HepG2 (cell line): ENCODE measurements around the gene CDK3. TPM values are rescaled to one million over a fixed set of nuclear protein-coding genes. Genes with fewer than 3 reads are reported as not detected.

Experiments
- ATM ChIP-seq: fragments of 450-650 bp; IDR thresholded peaks from 2 replicates; pipeline ENCODE4 v1.7.1; 2017; ENCODE audit warnings: mild to moderate bottlenecking, borderline replicate concordance
- BRD4 ChIP-seq: sonication (generic); formaldehyde crosslinking; IDR thresholded peaks from 2 replicates; pipeline ENCODE4 v1.4.0; 2020; ENCODE audit warnings: missing genetic modification reagents
- ESRRA ChIP-seq: sonication (generic); formaldehyde crosslinking; IDR thresholded peaks from 2 replicates; pipeline ENCODE4 v1.5.1; 2020; ENCODE audit warnings: mild to moderate bottlenecking, low read depth, missing genetic modification reagents
- HMG20B ChIP-seq: conservative IDR thresholded peaks from 2 replicates; pipeline ENCODE4 v1.6.1; 2016; ENCODE audit warnings: missing genetic modification reagents, missing compliant biosample characterization
- HNRNPL ChIP-seq: fragments of 200-400 bp; formaldehyde crosslinking; IDR thresholded peaks from 2 replicates; pipeline ENCODE4 v1.6.1; 2017; ENCODE audit warnings: mild to moderate bottlenecking, low read depth, low read length
- HOXA3 ChIP-seq: sonication (generic); formaldehyde crosslinking; IDR thresholded peaks from 2 replicates; pipeline ENCODE4 v1.5.0; 2020; ENCODE audit warnings: missing genetic modification reagents
- JDP2 ChIP-seq: sonication (generic); formaldehyde crosslinking; IDR thresholded peaks from 2 replicates; pipeline ENCODE4 v1.8.1; 2022; ENCODE audit warnings: missing genetic modification reagents, borderline replicate concordance
- KAT2B ChIP-seq: fragments of 150-350 bp; IDR thresholded peaks from 2 replicates; pipeline ENCODE4 v1.6.1; 2014; ENCODE audit warnings: low read depth, low read length, borderline replicate concordance
- MAZ ChIP-seq, 2 experiments: sonication (generic) in 1 of 2; formaldehyde crosslinking in 1 of 2; IDR thresholded peaks; 2 replicates each; pipeline versions ENCODE4 v1.5.0 to v1.6.1; 2012 to 2020; ENCODE audit warnings: low read depth in 2 of 2, mild to moderate bottlenecking in 2 of 2, borderline replicate concordance in 1 of 2, improper control_type of control experiment in 1 of 2, low read length in 1 of 2, missing genetic modification reagents in 1 of 2, moderate library complexity in 1 of 2
- NONO ChIP-seq, 2 experiments: fragments of 450-650 bp in 1 of 2; sonication (generic) in 1 of 2; formaldehyde crosslinking in 1 of 2; IDR thresholded peaks in 1 of 2; conservative IDR thresholded peaks in 1 of 2; 2 replicates each; pipeline versions ENCODE4 v1.6.1 to v1.8.0; 2017 to 2022; ENCODE audit warnings: mild to moderate bottlenecking in 1 of 2, missing genetic modification reagents in 1 of 2, moderate library complexity in 1 of 2
- SAP130 ChIP-seq: IDR thresholded peaks from 2 replicates; pipeline ENCODE4 v1.6.1; 2016; ENCODE audit warnings: low read depth
- SSRP1 ChIP-seq: IDR thresholded peaks from 2 replicates; pipeline ENCODE4 v1.6.1; 2016; ENCODE audit warnings: control low read depth
- TEAD3 ChIP-seq: optimal IDR thresholded peaks from 2 replicates; pipeline ENCODE3; 2016; ENCODE audit warnings: borderline replicate concordance
- ZBTB21 ChIP-seq: sonication (generic); formaldehyde crosslinking; IDR thresholded peaks from 2 replicates; pipeline ENCODE4 v1.4.0; 2020; ENCODE audit warnings: missing genetic modification reagents
- ZMYM4 ChIP-seq: sonication (generic); formaldehyde crosslinking; IDR thresholded peaks from 2 replicates; pipeline ENCODE4 v1.8.1; 2023; ENCODE audit warnings: mild to moderate bottlenecking, missing genetic modification reagents
- ZNF703 ChIP-seq: sonication (generic); formaldehyde crosslinking; IDR thresholded peaks from 2 replicates; pipeline ENCODE4 v1.5.1; 2020; ENCODE audit warnings: missing genetic modification reagents, mild to moderate bottlenecking, moderate library complexity, borderline replicate concordance
- ZNF891 ChIP-seq: sonication (generic); formaldehyde crosslinking; IDR thresholded peaks from 2 replicates; pipeline ENCODE4 v1.5.0; 2020; ENCODE audit warnings: mild to moderate bottlenecking, missing genetic modification reagents
- polyA plus RNA-seq, 8 experiments: library from polyadenylated mRNA; depleted of rRNA in 3 of 8; stranded (reverse) in 7 of 8; unstranded in 1 of 8; fragments of >200 nt; fragmentation: Illumina TruSeq in 4 of 8; extraction: Trizol in 4 of 8; gene quantifications; 2 replicates each; pipeline versions ENCODE4 v1.2.1 to v1.2.3, GENCODE V29; 2011 to 2016; ENCODE audit warnings: low read depth in 4 of 8, missing spikeins in 1 of 8, mixed read lengths in 1 of 8; ENCODE audit not compliant: insufficient read depth in 1 of 8
- total RNA-seq, 5 experiments: library from RNA; depleted of rRNA; stranded (reverse); fragments of >200 nt; fragmentation: Illumina TruSeq; extraction: Trizol; gene quantifications; 2 replicates each; pipeline ENCODE4 v1.2.3, GENCODE V29; 2016; ENCODE audit warnings: low read depth in 1 of 5
- TF ChIP-seq, protein P1 (sequence below): sonication (generic); formaldehyde crosslinking; IDR thresholded peaks from 2 replicates; pipeline ENCODE4 v1.5.0; 2020; ENCODE audit warnings: mild to moderate bottlenecking, missing genetic modification reagents
- TF ChIP-seq, protein P2 (sequence below): IDR thresholded peaks from 2 replicates; pipeline ENCODE4 v1.6.1; 2016; ENCODE audit warnings: missing biosample characterization, missing genetic modification reagents, low read depth
- TF ChIP-seq, protein P3 (sequence below), 2 experiments: sonication (generic) in 1 of 2; formaldehyde crosslinking in 1 of 2; IDR thresholded peaks; 2 replicates each; pipeline versions ENCODE4 v1.4.0 to v1.6.1; 2016 to 2020; ENCODE audit warnings: borderline replicate concordance in 1 of 2, low read depth in 1 of 2, mild to moderate bottlenecking in 1 of 2, missing genetic modification reagents in 1 of 2

CDK3 gene
- total and polyA plus RNA-seq, 2 of the 13 experiments (the other 11 are each of a cell fraction or from before 2014, with no cell fraction given), result 5.8 to 11.4 TPM

DNA sequence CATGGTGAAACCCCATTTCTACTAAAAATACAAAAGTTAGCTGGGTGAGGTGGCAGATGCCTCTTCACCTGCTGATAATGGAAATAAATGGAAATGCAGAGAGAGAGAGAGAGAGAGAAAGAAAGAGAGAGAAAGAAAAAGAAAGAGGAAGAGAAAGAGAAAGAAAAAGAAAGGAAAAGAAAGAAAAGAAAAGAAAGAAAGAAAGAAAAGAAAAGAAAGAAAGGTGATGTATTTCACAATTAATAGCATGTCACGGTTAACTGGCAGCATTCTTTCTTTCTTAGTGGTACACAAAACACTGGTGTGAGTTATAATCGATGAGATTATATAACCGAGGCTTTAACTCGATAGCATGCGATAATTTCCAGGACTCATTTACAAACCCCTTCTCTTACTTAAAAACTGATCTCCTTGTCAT lies 24.9 kb upstream of the CDK3 start (continued):
- TF ChIP-seq ZBTB21 (CRISPR knock-in tag), result no peak
- no peak for TF ChIP-seq BRD4 (CRISPR knock-in tag)
- no peak for TF ChIP-seq ZNF703 (CRISPR knock-in tag)
- no peak for TF ChIP-seq HOXA3 (CRISPR knock-in tag)
- TF ChIP-seq, protein P1, sequence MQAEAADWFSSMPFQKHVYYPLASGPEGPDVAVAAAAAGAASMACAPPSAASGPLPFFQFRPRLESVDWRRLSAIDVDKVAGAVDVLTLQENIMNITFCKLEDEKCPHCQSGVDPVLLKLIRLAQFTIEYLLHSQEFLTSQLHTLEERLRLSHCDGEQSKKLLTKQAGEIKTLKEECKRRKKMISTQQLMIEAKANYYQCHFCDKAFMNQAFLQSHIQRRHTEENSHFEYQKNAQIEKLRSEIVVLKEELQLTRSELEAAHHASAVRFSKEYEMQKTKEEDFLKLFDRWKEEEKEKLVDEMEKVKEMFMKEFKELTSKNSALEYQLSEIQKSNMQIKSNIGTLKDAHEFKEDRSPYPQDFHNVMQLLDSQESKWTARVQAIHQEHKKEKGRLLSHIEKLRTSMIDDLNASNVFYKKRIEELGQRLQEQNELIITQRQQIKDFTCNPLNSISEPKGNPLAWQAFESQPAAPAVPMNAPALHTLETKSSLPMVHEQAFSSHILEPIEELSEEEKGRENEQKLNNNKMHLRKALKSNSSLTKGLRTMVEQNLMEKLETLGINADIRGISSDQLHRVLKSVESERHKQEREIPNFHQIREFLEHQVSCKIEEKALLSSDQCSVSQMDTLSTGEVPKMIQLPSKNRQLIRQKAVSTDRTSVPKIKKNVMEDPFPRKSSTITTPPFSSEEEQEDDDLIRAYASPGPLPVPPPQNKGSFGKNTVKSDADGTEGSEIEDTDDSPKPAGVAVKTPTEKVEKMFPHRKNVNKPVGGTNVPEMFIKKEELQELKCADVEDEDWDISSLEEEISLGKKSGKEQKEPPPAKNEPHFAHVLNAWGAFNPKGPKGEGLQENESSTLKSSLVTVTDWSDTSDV (CRISPR knock-in tag), result no peak
- peak; percentile 91 for TF ChIP-seq SSRP1 (CRISPR knock-in tag)
- peak; percentile 82 for TF ChIP-seq KAT2B
- TF ChIP-seq, protein P2, sequence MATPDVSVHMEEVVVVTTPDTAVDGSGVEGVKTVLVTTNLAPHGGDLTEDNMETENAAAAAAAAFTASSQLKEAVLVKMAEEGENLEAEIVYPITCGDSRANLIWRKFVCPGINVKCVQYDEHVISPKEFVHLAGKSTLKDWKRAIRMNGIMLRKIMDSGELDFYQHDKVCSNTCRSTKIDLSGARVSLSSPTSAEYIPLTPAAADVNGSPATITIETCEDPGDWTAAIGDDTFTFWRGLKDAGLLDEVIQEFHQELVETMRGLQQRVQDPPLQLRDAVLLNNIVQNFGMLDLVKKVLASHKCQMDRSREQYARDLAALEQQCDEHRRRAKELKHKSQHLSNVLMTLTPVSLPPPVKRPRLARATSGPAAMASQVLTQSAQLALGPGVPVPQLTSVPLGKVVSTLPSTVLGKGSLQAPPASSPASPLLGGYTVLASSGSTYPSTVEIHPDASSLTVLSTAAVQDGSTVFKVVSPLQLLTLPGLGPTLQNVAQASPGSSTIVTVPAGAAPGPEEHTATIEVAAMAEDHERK (CRISPR knock-in tag), result no peak
- no peak for TF ChIP-seq HNRNPL
- TF ChIP-seq MAZ (IDR thresholded peaks at IDR 0.05; ENCODE audit: borderline replicate concordance, low read depth, low read length), result no peak
- 0 out of 2 replicates have a peak, but pooled peaks have one; percentile 9 for TF ChIP-seq MAZ (CRISPR knock-in tag; IDR thresholded peaks at IDR 0.05; ENCODE audit: low read depth)
- no peak for TF ChIP-seq JDP2 (CRISPR knock-in tag)
- TF ChIP-seq ZMYM4, result no peak
- TF ChIP-seq HMG20B (CRISPR knock-in tag), result no peak
- TF ChIP-seq ESRRA (CRISPR knock-in tag), result 0 out of 2 replicates have a peak, but pooled peaks have one; percentile 12
- TF ChIP-seq SAP130, result 0 out of 2 replicates have a peak, but pooled peaks have one; percentile 37
- TF ChIP-seq ZNF891 (CRISPR knock-in tag), result no peak
- TF ChIP-seq ATM, result no peak
- TF ChIP-seq, protein P3, sequence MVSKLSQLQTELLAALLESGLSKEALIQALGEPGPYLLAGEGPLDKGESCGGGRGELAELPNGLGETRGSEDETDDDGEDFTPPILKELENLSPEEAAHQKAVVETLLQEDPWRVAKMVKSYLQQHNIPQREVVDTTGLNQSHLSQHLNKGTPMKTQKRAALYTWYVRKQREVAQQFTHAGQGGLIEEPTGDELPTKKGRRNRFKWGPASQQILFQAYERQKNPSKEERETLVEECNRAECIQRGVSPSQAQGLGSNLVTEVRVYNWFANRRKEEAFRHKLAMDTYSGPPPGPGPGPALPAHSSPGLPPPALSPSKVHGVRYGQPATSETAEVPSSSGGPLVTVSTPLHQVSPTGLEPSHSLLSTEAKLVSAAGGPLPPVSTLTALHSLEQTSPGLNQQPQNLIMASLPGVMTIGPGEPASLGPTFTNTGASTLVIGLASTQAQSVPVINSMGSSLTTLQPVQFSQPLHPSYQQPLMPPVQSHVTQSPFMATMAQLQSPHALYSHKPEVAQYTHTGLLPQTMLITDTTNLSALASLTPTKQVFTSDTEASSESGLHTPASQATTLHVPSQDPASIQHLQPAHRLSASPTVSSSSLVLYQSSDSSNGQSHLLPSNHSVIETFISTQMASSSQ (IDR thresholded peaks at IDR 0.05; ENCODE audit: low read depth), result no peak; the same call in 1 of the 2 replicates
- TF ChIP-seq, protein P3 (CRISPR knock-in tag; IDR thresholded peaks at IDR 0.05; ENCODE audit: borderline replicate concordance), result no peak
- no peak for TF ChIP-seq NONO (IDR thresholded peaks at IDR 0.05)
- TF ChIP-seq NONO (CRISPR knock-in tag; conservative IDR thresholded peaks at IDR 0.05), result no peak
- TF ChIP-seq TEAD3 (CRISPR knock-in tag), result no peak
